Large intestine (tissue), 3 donors: ENCODE measurements around the gene USP32. TPM values are rescaled to one million over a fixed set of nuclear protein-coding genes. Genes with fewer than 3 reads are reported as not detected.
"Not testable (repeated sequence)": the region's sequence is repeated elsewhere in the genome, so short reads cannot be mapped to it uniquely, and the experiment has no call there.

ENCODE experiments used
- DNase-seq, 2 donors: peaks; one replicate each; pipeline versions ENCODE4 v3.0.0 to v3.0.0-alpha.2; 2013
- H3K27ac ChIP-seq: one replicate; pipeline ENCODE4 v1.5.1; 2013; ENCODE audit warnings: low read length
- H3K27me3 ChIP-seq: 2 replicates; pipeline ENCODE4 v1.6.1; 2013; ENCODE audit warnings: low read length; ENCODE audit not compliant: control insufficient read depth, insufficient read depth
- H3K36me3 ChIP-seq: 2 replicates; pipeline ENCODE4 v1.6.1; 2013; ENCODE audit warnings: low read length; ENCODE audit not compliant: control insufficient read depth, insufficient read depth
- H3K4me1 ChIP-seq: one replicate; pipeline ENCODE4 v1.6.1; 2013; ENCODE audit warnings: low read length; ENCODE audit not compliant: control insufficient read depth, insufficient read depth
- H3K4me3 ChIP-seq: one replicate; pipeline ENCODE4 v1.5.1; 2013; ENCODE audit warnings: low read length
- H3K9me3 ChIP-seq: one replicate; pipeline ENCODE4 v1.6.1; 2013; ENCODE audit warnings: mild to moderate bottlenecking, low read depth, low read length, moderate library complexity; ENCODE audit not compliant: control insufficient read depth
- WGBS: methylation state at CpG from one replicate; pipeline ENCODE4 v1.1.5; 2013; ENCODE audit warnings: low lambda C conversion rate; ENCODE audit not compliant: insufficient coverage; 5-methylcytosine and 5-hydroxymethylcytosine counted together
- polyA plus RNA-seq: library from polyadenylated mRNA; unstranded; fragments of 120-200 nt; gene quantifications from one replicate; pipeline ENCODE4 v1.2.1, GENCODE V29; 2013

Gene USP32
- polyA plus RNA-seq, 1 donor: 24.0 TPM

DNA sequence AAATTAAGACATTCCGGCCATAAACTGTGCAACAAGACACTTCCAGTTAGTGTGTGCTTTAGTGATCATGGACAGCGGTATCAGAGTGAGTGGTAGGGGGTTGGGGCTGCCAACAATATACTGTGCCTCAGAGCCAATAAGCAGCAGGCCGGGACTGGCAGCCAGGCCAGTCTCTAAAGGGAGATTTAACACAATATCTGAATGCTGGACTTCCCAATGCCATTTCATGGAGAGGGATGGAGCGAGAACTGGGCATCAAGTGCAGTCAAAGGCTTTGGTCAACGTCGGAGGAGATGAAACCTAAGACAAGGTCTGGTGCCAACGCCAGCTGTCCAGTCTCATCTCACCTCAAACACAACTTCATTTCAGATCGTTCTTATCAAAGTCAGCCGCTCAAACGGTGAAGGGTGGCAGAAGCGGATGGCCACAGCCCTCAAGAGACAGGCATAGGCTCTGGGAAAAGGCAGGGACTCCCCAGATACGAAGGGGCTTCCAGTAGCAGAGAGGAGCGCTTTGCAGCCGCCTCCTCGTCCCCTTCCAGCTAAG lies 935 bp downstream of the USP32 start:
- H3K36me3 ChIP-seq: no peaks in the 10 kb centered on the region
- H3K27ac ChIP-seq: peak overlapping the region; percentile 92
- peaks cover 5% of the 10 kb centered on the region for H3K4me1 ChIP-seq
- WGBS: no CpG with 5 or more reads among the region's 15 CpGs
- peak overlapping the region; percentile 64 for H3K4me3 ChIP-seq
- DNase-seq: peak; percentile 14 to 52
- H3K9me3 ChIP-seq: no peaks in the 10 kb centered on the region
- H3K27me3 ChIP-seq: no peaks in the 10 kb centered on the region

DNA sequence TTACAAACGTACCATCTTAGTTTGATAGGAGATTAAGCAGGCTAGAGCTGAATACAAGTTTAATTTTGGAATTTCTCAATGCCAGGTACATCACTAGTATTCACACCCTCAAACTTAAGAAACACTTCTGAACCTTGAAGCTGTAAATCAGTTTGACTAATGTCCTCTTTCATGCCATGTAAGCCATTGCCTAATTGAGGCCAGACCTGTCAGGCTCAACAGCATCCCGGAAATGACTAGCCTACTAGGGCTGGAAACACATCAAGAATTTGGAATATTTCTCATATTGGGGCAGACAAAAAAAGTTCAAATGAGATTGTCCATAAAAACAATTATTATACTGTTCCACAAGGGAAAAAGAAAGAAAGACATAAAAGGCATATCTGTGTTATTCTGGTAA lies 1.7 kb downstream of the USP32 start:
- no peaks in the 10 kb centered on the region for H3K36me3 ChIP-seq
- H3K4me1 ChIP-seq: peaks cover 5% of the 10 kb centered on the region
- WGBS: no CpG with 5 or more reads among the region's 2 CpGs
- H3K27me3 ChIP-seq: no peaks in the 10 kb centered on the region
- DNase-seq: no peak
- H3K27ac ChIP-seq: no peak overlapping the region
- no peak overlapping the region for H3K4me3 ChIP-seq
- no peaks in the 10 kb centered on the region for H3K9me3 ChIP-seq

DNA sequence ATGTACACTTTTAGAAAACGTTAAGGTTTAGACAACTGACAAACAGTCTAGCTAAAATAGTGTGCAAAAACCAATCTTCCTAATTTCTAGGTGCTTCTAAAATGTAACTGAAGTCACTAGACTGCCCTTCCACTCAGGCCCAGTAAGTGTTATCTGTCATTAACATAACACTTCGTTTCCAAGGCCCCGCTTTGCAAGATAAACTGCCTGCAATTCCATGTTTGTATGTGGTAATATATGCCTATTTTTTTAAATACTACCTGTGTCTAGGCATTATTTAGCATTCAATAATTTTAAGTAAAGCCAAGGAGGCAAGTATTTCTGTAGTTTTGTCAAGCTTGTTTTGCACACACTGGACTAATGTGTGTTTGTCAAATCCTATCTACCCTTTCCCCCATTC lies 3.2 kb downstream of the USP32 start:
- no peaks in the 10 kb centered on the region for H3K9me3 ChIP-seq
- no CpG with 5 or more reads among the region's 3 CpGs for WGBS
- H3K27ac ChIP-seq: no peak overlapping the region
- H3K4me3 ChIP-seq: no peak overlapping the region
- DNase-seq: no peak
- peaks cover 5% of the 10 kb centered on the region for H3K4me1 ChIP-seq
- H3K27me3 ChIP-seq: no peaks in the 10 kb centered on the region
- no peaks in the 10 kb centered on the region for H3K36me3 ChIP-seq

DNA sequence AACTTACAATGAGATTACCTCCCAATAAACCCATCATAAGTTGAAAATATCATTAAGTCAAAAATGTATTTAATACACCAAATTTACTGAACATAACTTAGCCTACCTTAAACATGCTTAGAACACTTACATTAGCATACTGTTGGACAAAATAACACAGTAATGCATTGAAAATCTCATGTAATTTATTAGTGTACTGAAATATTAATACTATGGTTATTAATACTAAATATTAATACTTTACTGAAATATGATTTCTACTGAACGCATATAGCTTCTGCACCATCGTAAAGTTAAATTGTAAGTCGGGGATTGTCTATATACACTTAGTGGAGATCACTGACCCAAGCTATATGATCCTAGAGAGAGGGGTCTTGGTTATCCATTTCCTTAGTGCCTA lies 4.3 kb downstream of the USP32 start:
- no peaks in the 10 kb centered on the region for H3K27me3 ChIP-seq
- no peaks in the 10 kb centered on the region for H3K4me1 ChIP-seq
- no CpG with 5 or more reads among the region's 3 CpGs for WGBS
- no peaks in the 10 kb centered on the region for H3K9me3 ChIP-seq
- no peak for DNase-seq
- no peaks in the 10 kb centered on the region for H3K36me3 ChIP-seq
- no peak overlapping the region for H3K27ac ChIP-seq
- H3K4me3 ChIP-seq: no peak overlapping the region

DNA sequence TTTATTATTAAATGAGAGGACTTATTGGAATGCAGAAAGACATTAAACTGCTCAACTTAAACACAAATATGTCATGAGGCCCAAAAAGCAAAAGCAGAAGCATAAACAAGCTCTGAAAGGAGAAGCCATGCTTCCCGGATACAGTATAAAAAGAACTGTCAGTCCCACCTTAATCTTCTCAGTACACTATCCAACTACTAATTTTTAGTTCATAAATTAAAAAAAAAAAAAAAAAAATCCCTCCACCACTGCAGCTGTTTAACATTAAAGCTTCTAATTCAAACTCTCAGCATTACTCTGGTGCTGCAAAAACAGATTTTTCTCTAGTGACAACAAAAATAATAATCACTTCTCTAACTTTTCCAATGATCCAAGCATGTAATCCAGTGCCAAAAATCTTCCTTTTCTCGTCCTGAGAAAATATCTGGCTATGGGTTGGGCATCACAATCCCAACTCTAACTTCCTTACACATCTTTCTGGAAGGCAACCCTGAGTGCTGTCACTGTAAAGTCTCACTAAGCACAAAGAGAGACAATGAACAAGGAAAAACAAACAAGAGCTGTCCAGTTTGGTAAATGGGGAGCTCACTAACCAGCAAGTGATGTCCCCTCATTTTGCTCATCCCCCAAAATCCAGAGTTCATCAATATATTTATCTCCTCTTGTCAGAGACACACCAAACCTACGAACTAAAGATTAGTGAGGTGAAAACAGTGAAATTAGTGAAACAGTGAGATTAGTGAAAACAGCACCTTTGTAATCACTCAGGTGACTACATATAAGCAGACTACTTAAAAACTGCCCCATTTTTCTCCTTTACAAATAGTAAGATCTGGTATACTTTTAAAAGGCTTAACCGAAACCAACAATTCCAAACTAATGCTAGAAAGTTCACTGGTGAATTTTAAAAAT lies 5.5 kb downstream of the USP32 start:
- DNase-seq: no peak
- no peaks in the 10 kb centered on the region for H3K4me1 ChIP-seq
- no peak overlapping the region for H3K4me3 ChIP-seq
- no peaks in the 10 kb centered on the region for H3K9me3 ChIP-seq
- 89% methylated on average over 3 of the region's 4 CpGs for WGBS
- no peaks in the 10 kb centered on the region for H3K36me3 ChIP-seq
- no peak overlapping the region for H3K27ac ChIP-seq
- no peaks in the 10 kb centered on the region for H3K27me3 ChIP-seq

DNA sequence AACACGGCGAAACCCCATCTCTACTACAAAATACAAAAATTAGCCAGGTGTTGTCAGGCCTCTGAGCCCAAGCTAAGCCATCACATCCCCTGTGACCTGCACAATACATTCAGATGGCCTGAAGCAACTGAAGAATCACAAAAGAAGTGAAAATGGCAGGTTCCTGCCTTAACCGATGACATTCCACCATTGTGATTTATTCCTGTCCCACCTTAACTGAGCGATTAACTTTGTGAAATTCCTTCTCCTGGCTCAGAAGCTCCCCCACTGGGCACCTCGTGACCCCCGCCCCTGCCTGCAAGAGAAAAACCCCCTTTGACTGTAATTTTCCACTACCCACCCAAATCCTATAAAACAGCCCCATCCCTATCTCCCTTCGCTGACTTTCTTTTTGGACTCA lies 7.0 kb downstream of the USP32 start:
- not testable (repeated sequence) for H3K27me3 ChIP-seq, H3K36me3 ChIP-seq, H3K4me1 ChIP-seq, H3K9me3 ChIP-seq, H3K27ac ChIP-seq, H3K4me3 ChIP-seq, DNase-seq
- no CpG with 5 or more reads among the region's 7 CpGs for WGBS

DNA sequence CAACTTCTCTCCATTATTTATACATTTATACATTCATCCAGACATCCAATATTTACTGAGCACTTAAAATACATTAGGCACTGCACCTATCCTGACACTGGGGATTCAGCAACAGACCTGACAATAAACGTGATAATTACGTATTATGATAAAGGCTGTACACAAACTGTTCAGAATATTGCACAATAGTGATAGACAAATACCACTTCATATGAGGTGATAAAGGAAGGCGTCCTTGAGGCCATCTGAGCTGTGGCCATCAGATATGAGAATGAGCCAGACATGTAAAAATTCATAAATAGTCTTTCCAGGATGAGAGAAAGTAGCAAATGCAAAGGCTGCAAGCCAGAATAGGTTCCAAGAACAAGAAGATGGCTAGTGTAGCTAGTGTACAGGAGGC lies 8.6 kb downstream of the USP32 start:
- Histone ChIP-seq H3K27ac (no peak overlapping the region), H3K9me3 (no peaks in the 10 kb centered on the region), H3K27me3 (no peaks in the 10 kb centered on the region), H3K36me3 (no peaks in the 10 kb centered on the region), H3K4me3 (no peak overlapping the region), H3K4me1 (no peaks in the 10 kb centered on the region)
- no CpG with 5 or more reads among the region's 3 CpGs for WGBS
- no peak for DNase-seq

DNA sequence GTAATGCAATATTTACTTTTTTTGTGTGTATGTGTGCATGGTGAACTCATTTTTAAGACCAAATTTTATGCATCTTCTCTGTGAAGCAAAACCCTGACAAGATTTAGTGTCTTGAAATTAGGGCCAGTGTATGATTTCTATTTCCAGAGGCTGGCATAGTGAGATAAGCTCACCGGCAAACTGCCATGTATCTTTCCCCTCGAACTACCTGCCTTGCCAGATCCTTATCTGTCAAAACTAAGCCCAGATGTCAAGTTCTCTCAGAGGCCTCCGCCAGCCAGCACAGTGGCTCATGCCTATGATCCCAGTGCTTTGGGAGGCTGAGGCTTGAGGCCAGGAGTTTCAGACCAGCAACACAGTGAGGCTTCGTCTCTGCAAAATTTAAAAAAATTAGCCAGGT lies 10.0 kb downstream of the USP32 start:
- Histone ChIP-seq H3K36me3 (no peaks in the 10 kb centered on the region), H3K27ac (no peak overlapping the region), H3K4me3 (no peak overlapping the region), H3K9me3 (no peaks in the 10 kb centered on the region), H3K27me3 (no peaks in the 10 kb centered on the region), H3K4me1 (no peaks in the 10 kb centered on the region)
- no peak for DNase-seq
- no CpG with 5 or more reads among the region's 4 CpGs for WGBS

DNA sequence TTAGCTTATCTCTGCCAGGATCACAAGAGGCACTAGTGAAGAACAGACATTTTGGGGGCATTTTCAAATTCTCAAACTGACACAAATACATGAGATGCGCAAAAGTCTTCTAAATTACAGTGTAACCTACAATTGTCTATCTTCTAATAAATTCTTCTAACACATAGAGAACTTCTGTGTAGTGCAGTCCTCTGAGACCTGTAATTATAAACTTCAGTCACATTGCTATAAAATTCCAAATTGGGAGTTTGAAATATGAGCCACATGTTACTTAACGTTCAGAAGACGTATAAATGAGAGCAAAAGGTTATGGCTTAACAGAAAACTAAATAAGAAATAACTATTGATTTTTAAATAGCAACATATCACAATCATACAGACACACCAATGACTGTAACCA lies 12.5 kb downstream of the USP32 start:
- H3K27ac ChIP-seq, H3K4me1 ChIP-seq, H3K27me3 ChIP-seq, DNase-seq, H3K36me3 ChIP-seq, H3K9me3 ChIP-seq, H3K4me3 ChIP-seq: not testable (repeated sequence)
- no CpG with 5 or more reads among the region's 3 CpGs for WGBS

DNA sequence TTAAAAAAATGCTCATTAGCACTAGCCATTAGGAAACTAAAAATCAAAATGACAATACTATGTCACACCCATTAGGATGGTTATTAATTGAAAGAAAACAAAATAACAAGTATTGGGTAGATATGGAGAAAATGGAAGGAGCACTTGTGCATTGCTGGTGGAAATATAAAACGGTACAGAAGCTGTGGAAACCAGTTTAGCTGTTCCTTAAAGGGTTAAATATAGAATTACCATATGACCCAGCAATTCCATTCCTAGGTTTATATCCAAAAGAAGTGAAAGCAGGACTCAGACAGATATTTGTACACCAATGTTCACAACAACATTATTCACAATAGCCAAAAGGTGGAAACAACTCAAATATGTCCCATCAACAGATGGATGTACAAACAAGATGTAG lies 13.7 kb downstream of the USP32 start:
- not testable (repeated sequence) for DNase-seq, H3K4me3 ChIP-seq, H3K4me1 ChIP-seq, H3K9me3 ChIP-seq, H3K27me3 ChIP-seq, H3K27ac ChIP-seq, H3K36me3 ChIP-seq
- WGBS: no CpG with 5 or more reads among the region's 1 CpG
